Measurements from ENCODE around the gene OTUD7B.

Gene OTUD7B

DNA sequence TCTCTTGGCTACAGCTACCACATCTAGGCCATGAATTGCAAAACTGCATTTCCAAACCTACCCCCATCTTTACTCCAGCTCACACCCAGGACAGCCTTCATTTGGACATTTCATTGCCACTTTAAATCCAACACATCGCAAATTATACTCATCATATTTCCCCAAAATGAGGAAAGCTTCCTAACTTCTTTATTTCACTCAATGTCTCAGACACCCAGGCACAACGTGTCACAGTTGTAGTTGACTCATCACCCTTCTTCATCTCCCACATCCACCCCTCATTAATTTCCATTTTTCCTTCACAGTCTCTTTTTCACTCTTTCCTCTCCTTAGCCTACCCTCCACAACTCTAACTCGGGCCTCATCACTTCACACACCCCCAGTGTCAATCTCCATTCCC is 6.7 kb downstream of the OTUD7B start:
- peaks cover 0 to 19% (median 9%) of the 10 kb centered on the region in 3 donors for H3K36me3 ChIP-seq
- H3K27me3 ChIP-seq: no peaks in the 10 kb centered on the region
- no peak overlapping the region for H3K27ac ChIP-seq
- H3K9me3 ChIP-seq: no peaks in the 10 kb centered on the region
- intact Hi-C loops (cut with DNase I; ENCODE audit: low total_unique reads): no loop called here
- peaks cover 0 to 88% (median 51%) of the 10 kb centered on the region in 4 donors for H3K4me1 ChIP-seq
- TF ChIP-seq, protein P1, sequence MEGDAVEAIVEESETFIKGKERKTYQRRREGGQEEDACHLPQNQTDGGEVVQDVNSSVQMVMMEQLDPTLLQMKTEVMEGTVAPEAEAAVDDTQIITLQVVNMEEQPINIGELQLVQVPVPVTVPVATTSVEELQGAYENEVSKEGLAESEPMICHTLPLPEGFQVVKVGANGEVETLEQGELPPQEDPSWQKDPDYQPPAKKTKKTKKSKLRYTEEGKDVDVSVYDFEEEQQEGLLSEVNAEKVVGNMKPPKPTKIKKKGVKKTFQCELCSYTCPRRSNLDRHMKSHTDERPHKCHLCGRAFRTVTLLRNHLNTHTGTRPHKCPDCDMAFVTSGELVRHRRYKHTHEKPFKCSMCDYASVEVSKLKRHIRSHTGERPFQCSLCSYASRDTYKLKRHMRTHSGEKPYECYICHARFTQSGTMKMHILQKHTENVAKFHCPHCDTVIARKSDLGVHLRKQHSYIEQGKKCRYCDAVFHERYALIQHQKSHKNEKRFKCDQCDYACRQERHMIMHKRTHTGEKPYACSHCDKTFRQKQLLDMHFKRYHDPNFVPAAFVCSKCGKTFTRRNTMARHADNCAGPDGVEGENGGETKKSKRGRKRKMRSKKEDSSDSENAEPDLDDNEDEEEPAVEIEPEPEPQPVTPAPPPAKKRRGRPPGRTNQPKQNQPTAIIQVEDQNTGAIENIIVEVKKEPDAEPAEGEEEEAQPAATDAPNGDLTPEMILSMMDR (IDR thresholded peaks at IDR 0.05): no peak
- no peak overlapping the region for H3K4me3 ChIP-seq
- DNase-seq: no peak

DNA sequence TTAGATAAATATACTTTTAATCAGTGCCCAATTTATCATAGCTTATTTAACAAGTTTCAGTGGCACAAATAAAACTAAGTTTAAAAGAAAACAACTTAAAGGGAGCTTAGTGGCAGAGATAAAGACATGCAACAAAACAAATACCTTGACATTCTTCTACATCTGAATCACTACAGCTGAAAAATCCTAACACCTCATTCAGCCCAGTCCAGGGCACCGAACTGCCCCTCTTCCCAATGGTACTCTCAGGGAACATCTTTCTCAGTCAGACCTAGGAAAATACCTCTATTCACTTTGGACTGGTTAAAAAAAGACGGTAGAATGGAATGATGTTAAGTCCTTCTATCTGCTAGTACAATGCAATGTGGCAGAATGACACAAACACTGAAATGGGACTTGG is 8.3 kb downstream of the OTUD7B start:
- intact Hi-C loops (cut with DNase I; ENCODE audit: low total_unique reads): no loop called here
- H3K4me1 ChIP-seq: peaks cover 0 to 88% (median 50%) of the 10 kb centered on the region in 4 donors
- peak overlapping the region; percentile 57 to 60 for H3K27ac ChIP-seq
- H3K9me3 ChIP-seq: no peaks in the 10 kb centered on the region
- H3K36me3 ChIP-seq: peaks cover 0 to 19% (median 9%) of the 10 kb centered on the region in 3 donors
- no peak overlapping the region for H3K4me3 ChIP-seq
- no peaks in the 10 kb centered on the region for H3K27me3 ChIP-seq
- no peak for DNase-seq
- TF ChIP-seq, protein P1 (IDR thresholded peaks at IDR 0.05): no peak

DNA sequence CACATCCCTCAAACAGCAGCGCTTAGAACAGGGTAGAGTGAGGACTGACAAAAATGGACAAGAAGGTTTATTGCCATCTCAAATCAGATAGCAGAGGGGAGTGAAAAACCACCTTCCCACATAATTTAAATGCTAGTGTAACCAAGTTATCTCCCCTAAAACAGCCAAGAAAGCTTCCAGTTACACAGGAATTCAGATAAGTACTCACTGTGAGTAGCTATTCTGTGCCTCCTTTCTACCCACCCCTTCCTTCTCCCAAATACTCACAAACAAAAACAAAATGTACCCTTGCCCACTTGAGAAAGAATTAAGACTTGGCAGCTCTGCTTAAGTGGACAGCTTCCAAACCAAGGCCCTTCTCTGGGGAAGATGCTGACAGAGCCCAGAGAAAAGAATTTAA is 9.1 kb downstream of the OTUD7B start:
- H3K36me3 ChIP-seq: peaks cover 0 to 19% (median 8%) of the 10 kb centered on the region in 3 donors
- intact Hi-C loops (cut with DNase I; ENCODE audit: low total_unique reads): no loop called here
- H3K4me1 ChIP-seq: peaks cover 0 to 88% (median 53%) of the 10 kb centered on the region in 4 donors
- H3K27ac ChIP-seq: peak overlapping the region; percentile 57 to 60
- H3K27me3 ChIP-seq: no peaks in the 10 kb centered on the region
- TF ChIP-seq, protein P1 (IDR thresholded peaks at IDR 0.05): no peak
- H3K4me3 ChIP-seq: no peak overlapping the region
- DNase-seq: no peak
- no peaks in the 10 kb centered on the region for H3K9me3 ChIP-seq

DNA sequence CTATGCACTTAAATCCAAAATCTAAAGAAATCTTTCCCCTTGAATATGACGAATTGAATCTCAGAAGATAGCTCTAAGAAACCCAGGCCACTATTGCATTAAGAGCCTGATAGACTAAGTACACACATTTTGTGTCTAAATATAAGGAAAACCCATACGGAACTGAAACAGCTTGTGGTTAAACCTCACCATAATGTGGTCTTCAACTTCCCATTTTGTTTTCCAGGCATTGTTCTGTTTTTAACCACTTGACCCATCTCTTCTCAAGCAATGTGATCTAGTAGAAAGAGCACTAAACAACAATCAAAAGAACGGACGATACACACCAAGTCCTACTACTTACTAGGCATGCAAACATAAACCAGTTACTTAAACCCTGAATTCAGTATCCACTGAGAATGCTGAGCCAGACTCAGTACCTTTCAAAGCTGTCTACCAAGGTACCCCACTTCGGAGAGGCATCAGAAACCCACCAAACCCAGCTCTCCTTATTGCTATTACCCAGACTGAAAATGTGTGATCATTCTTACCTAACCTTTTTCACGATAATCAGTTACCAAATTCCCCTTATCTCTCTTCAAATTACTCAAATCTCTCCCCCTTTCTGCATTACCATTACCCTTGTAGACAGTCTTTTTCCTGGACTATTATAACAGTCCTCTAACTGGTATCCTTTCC is 12.8 kb downstream of the OTUD7B start:
- TF ChIP-seq, protein P1 (IDR thresholded peaks at IDR 0.05): no peak
- no peaks in the 10 kb centered on the region for H3K27me3 ChIP-seq
- no peaks in the 10 kb centered on the region for H3K9me3 ChIP-seq
- peak overlapping the region in 1 of 2 donors; percentile 7 for H3K27ac ChIP-seq
- H3K4me1 ChIP-seq: peaks cover 0 to 84% (median 54%) of the 10 kb centered on the region in 4 donors
- H3K36me3 ChIP-seq: peaks cover 0 to 4% (median 0%) of the 10 kb centered on the region in 3 donors
- intact Hi-C loops (cut with DNase I; ENCODE audit: low total_unique reads): no loop called here
- no peak for DNase-seq
- no peak overlapping the region for H3K4me3 ChIP-seq

DNA sequence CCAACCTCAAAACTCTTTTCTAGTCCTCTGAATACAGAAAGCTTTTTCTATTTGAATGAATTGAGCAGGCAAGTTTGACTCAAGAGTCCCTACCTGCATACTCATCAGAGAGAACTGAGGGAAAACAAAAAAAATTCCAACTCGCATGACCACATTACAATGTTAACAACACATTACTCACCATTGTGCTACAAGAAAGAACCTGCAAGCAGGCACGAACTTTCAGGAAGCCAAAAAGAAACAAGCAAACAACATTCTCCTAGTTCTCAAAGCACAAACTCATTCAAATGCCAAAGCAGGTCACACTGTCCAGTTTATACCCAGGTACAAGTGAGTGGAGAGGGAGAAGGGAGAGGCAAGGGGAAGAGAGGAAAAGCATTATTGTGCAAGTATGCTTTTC is 14.6 kb downstream of the OTUD7B start:
- H3K4me3 ChIP-seq: no peak overlapping the region
- H3K4me1 ChIP-seq: peaks cover 0 to 66% (median 43%) of the 10 kb centered on the region in 4 donors
- peak overlapping the region in 1 of 2 donors; percentile 32 for H3K27ac ChIP-seq
- H3K27me3 ChIP-seq: no peaks in the 10 kb centered on the region
- intact Hi-C loops (cut with DNase I; ENCODE audit: low total_unique reads): no loop called here
- TF ChIP-seq, protein P1 (IDR thresholded peaks at IDR 0.05): no peak
- H3K9me3 ChIP-seq: no peaks in the 10 kb centered on the region
- no peaks in the 10 kb centered on the region for H3K36me3 ChIP-seq
- no peak for DNase-seq

All from tibial artery (tissue), 4 donors.